Stimulated activated CD4-positive, alpha-beta T cell treated with anti-CD3 and anti-CD28 coated beads, Interleukin-2, amount 100 ng/mL, for 48 hours (primary cell): ENCODE data around the gene MAML2.
"Not testable (repeated sequence)": the region's sequence is repeated elsewhere in the genome, so short reads cannot be mapped to it uniquely, and the experiment has no call there.

Experiments
- DNase-seq, 2 donors: peaks; one replicate each; pipeline ENCODE4 v3.0.0-alpha.2; 2020

MAML2 gene

GRCh38 chr11:96204366-96204659 lies 138.7 kb downstream of the MAML2 start:
- no peak for DNase-seq

GRCh38 chr11:96203567-96204365 lies 139.2 kb downstream of the MAML2 start:
- DNase-seq: no peak

DNA sequence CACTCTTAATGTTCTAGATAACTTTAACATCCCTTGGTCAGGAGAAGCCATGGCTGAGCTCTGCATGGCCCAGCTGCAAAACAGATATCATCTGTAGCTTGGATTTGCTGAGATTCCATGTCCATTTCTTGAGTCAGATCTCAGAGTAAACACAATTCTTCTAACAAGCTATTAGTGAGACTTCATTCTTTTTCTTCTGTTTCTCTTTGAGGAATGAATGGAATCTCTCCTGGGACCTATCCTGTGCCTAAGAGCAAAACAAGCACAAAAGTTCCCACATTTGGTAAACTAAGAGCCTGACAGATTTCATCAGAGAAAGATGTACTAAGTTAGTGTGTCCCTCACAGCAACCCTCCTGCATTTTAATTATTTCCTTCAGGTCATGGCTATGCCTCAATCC lies 142.8 kb downstream of the MAML2 start:
- no peak for DNase-seq

GRCh38 chr11:96199563-96200025 lies 143.4 kb downstream of the MAML2 start:
- DNase-seq: no peak

DNA sequence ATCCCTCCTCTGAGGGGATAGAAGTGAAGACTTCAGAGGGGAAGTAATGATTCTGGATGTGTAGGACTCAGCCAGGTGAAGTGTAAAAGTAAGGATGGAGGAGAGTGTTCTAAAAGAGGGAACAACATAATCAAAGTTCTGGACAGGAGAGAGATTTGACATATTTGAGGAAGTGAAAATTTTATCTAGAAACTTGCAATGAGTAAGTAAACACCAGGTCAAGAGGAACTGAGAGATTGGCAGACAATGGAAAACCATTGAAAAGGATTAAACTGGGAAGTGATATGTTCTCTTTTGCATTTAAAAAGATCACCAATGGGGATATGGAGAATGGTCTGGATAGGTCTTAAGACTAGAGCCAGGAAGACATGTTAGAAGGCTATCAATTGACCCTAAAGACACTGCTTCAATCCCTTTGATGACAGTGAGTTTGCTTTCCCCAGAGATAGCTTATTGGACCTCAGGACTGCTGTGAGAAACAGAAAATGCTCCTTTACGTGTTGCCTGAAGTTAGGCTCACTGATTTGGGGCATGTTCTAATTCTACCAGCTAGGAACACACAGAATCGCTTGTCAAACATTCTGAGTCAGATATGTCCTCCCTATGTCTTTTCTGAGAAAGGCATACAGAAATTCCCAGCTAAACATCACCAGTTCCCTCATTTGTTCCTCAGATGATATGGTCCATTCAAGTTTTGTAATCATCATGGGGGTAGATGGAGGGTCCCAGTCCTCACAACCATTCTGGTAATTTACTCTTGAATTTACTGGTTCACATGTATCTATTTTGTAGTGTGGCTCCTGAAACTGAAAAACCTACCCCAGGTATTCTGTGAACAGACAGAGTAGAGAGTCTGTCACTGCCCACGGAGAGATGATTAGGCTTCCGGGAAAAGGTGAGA lies 144.9 kb downstream of the MAML2 start:
- no peak for DNase-seq

DNA sequence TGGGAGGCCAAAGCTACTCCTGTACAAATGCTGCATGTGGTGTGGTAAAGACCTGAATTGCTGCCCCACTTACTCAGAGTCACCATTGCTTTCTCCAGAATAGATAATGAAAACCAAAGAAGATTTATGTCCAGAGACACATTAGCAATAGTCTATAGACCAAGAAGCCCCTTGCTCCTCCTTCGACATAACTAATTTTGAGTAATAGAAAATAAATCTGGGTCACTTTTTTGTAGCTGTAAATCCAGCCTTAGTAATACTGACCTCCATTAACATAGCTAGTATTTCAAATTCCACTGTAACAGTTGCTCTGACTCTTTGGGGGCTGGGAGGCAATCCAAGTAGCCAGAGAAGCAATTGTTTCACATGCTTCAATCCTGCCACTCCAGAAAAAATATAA lies 145.9 kb downstream of the MAML2 start:
- DNase-seq: no peak

- no peak for DNase-seq
Observed at GRCh38 chr11:96196181-96196662, 146.8 kb downstream of the MAML2 start.

DNA sequence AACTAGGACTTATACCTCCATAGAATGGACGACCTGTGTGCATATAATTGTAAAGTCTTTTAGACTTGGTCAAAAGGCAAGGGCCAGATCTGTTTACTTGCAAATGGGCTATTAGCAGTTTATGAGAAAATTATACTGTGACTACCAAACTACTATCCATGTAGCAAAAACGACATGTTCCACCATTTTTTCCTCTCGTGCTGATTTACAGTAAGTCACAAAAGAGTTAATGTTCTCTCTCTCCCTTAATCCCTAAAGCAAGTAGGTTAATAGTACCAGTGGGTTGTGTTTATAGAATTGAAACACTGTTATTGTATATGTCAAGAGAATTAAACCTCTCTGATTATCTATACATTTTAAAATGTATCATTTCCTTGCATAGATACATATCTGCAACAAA lies 147.3 kb downstream of the MAML2 start:
- DNase-seq: no peak

GRCh38 chr11:96194581-96195374 lies 148.2 kb downstream of the MAML2 start:
- no peak for DNase-seq

GRCh38 chr11:96193745-96194443 lies 149.1 kb downstream of the MAML2 start:
- DNase-seq: no peak

DNA sequence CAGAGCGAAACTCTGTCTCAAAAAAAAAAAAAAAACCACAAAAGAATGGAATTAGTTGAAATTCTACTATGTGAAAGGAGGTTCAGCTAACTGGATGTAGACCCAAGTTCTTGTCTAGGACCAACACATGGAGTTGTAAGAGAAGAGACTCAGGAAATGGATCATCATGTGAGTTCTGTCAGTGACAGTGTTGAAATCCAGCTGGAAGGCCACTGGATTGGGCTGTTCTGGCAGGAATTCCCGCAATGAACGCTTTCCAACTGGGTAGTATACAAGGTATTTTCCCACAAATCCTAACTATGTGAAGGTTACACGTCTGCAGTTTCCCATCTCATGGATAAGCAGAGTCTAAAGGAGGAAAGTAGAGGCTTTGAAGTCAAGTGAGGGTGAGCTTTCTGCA lies 151.2 kb downstream of the MAML2 start:
- DNase-seq: no peak

- no peak for DNase-seq
Observed at GRCh38 chr11:96189351-96189750, 153.6 kb downstream of the MAML2 start.

- DNase-seq: no peak
Observed at GRCh38 chr11:96188243-96189006, 154.6 kb downstream of the MAML2 start.

GRCh38 chr11:96187822-96188221 lies 155.2 kb downstream of the MAML2 start:
- DNase-seq: no peak

DNA sequence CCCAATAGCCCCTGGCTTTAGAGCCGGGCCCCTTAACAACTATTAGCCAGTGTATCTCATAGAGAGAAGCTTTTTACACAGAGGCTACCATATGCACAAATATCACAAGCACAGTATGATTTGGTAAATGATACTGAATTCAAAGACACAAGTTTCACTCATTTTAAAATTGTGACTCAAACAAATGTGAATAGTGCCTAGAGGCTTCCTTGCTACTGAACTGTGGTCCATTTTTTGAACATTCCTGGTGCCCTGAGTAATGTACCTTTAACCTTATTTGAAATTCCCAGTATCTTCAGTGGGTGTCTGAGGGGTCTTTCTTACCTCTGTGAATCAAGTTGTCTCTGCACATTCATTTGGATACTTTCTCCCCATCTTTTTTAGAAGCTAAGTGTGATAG lies 156.2 kb downstream of the MAML2 start:
- DNase-seq: no peak

GRCh38 chr11:96185220-96185768 lies 157.7 kb downstream of the MAML2 start:
- no peak for DNase-seq

DNA sequence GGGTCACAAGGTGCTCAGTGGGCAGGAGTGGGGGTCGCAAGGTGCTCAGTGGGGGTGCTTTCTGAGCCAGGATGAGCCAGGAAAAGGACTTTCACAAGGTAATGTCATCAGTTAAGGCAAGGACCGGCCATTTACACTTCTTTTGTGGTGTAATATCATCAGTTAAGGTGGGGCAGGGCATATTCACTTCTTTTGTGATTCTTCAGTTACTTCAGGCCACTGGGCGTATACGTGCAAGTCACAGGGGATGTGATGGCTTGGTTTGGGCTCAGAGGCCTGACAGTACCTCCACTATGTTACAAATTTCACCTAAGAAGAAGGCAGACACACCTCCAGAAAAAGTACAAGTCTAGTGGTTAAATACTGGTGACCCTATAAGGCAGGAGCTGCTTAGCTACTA lies 162.1 kb downstream of the MAML2 start:
- not testable (repeated sequence) for DNase-seq

DNA sequence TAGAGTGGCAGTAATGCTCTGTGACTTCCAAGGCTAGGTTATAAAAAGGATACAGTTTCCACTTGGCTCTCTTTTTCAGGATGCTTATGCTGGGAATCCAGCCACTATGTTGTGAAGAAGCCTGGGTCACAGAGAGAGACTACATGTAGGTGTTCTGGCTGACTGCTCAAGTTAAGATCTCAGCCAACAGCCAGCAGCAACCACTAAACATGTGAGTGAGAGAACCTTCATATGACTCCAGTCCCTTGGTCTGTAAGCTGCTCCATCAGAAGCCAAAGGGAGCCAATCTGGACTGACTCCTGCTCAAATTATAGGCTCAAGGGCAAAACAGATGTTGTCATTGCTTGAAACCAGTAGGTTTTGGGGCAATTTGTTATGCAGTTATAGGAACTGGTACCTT lies 162.7 kb downstream of the MAML2 start:
- no peak for DNase-seq

DNA sequence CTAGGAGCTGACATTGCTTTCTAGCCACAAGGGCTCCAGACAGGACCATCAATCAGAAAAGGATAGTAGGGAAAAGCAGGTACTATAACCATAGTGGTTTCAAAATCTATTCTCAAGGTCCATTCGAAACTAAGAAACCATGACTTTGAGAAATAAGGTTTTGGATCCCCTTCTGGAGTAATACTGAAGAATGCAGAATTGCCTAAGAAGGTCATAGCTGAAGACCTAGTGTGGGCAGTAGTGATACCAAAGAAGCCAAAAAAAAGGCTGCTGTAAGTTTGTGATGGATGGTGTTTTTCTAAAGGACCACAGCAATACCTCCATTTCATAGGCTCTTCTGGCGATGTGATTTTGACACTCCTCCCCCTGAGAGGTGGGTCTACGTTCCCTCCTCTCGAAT lies 163.1 kb downstream of the MAML2 start:
- no peak for DNase-seq

- DNase-seq: no peak
Observed at GRCh38 chr11:96178887-96179279, 164.1 kb downstream of the MAML2 start.
